HG02840 (cell line): ENCODE measurements around the gene CCNL2.
"Not testable (repeated sequence)": the region's sequence is repeated elsewhere in the genome, so short reads cannot be mapped to it uniquely, and the experiment has no call there.

Experiments used
- ATAC-seq: cut with Tn5 transposase; IDR thresholded peaks from one replicate; pipeline ENCODE4 v1.9.1; 2021; ENCODE audit warnings: mild to moderate bottlenecking, moderate library complexity, moderate number of reproducible peaks; ENCODE audit not compliant: unreplicated experiment, low FRiP score

CCNL2 gene

GRCh38 chr1:1402072-1402900, 3.2 kb upstream of the CCNL2 start:
- no peak for ATAC-seq

- no peak for ATAC-seq
Observed at GRCh38 chr1:1401457-1402010, 2.4 kb upstream of the CCNL2 start.

GRCh38 chr1:1400576-1401456, 1.7 kb upstream of the CCNL2 start:
- no peak for ATAC-seq

- ATAC-seq = no peak
Observed at GRCh38 chr1:1399872-1400575, 889 bp upstream of the CCNL2 start.

- ATAC-seq = peak; percentile 21
Observed at GRCh38 chr1:1398677-1399186, 403 bp downstream of the CCNL2 start.

GRCh38 chr1:1397839-1398523, 1.2 kb downstream of the CCNL2 start:
- ATAC-seq = no peak

GRCh38 chr1:1395166-1395565, 4.0 kb downstream of the CCNL2 start:
- no peak for ATAC-seq

GRCh38 chr1:1394116-1394515, 5.0 kb downstream of the CCNL2 start:
- no peak for ATAC-seq

- no peak for ATAC-seq
Observed at GRCh38 chr1:1393428-1393827, 5.7 kb downstream of the CCNL2 start.

- no peak for ATAC-seq
Observed at GRCh38 chr1:1393014-1393413, 6.1 kb downstream of the CCNL2 start.

- no peak for ATAC-seq
Observed at GRCh38 chr1:1391225-1391624, 7.9 kb downstream of the CCNL2 start.

- ATAC-seq = no peak
Observed at GRCh38 chr1:1390675-1391074, 8.5 kb downstream of the CCNL2 start.

GRCh38 chr1:1388078-1388472, 11.1 kb downstream of the CCNL2 start:
- ATAC-seq = no peak

GRCh38 chr1:1387098-1388077, 11.7 kb downstream of the CCNL2 start:
- no peak for ATAC-seq

GRCh38 chr1:1385931-1386330, 13.2 kb downstream of the CCNL2 start:
- ATAC-seq = no peak

- not testable (repeated sequence) for ATAC-seq
Observed at GRCh38 chr1:1385339-1385738, 13.8 kb downstream of the CCNL2 start.

GRCh38 chr1:1381294-1381693, 17.8 kb downstream of the CCNL2 start:
- ATAC-seq = no peak

- ATAC-seq = no peak
Observed at GRCh38 chr1:1380860-1381259, 18.3 kb downstream of the CCNL2 start.
